IPS-18a (cell line): ENCODE measurements around the gene SH3GLB1.

Source experiments
- H3K27ac ChIP-seq: one replicate; pipeline ENCODE4 v1.5.1; 2013; ENCODE audit warnings: low read length
- H3K27me3 ChIP-seq: one replicate; pipeline ENCODE4 v1.6.1; 2013; ENCODE audit warnings: mild to moderate bottlenecking, low read length; ENCODE audit not compliant: control insufficient read depth, insufficient read depth
- H3K36me3 ChIP-seq: one replicate; pipeline ENCODE4 v1.6.1; 2013; ENCODE audit warnings: low read depth, low read length; ENCODE audit not compliant: control insufficient read depth
- H3K4me1 ChIP-seq: one replicate; pipeline ENCODE4 v1.6.1; 2013; ENCODE audit warnings: low read depth, low read length; ENCODE audit not compliant: control insufficient read depth
- H3K4me3 ChIP-seq: one replicate; pipeline ENCODE4 v1.5.1; 2013; ENCODE audit warnings: low read length
- H3K9ac ChIP-seq: one replicate; pipeline ENCODE4 v1.6.1; 2013; ENCODE audit warnings: mild to moderate bottlenecking, low read length, moderate library complexity
- H3K9me3 ChIP-seq: one replicate; pipeline ENCODE4 v1.6.1; 2013; ENCODE audit warnings: low read depth, low read length; ENCODE audit not compliant: control insufficient read depth

Gene SH3GLB1

DNA sequence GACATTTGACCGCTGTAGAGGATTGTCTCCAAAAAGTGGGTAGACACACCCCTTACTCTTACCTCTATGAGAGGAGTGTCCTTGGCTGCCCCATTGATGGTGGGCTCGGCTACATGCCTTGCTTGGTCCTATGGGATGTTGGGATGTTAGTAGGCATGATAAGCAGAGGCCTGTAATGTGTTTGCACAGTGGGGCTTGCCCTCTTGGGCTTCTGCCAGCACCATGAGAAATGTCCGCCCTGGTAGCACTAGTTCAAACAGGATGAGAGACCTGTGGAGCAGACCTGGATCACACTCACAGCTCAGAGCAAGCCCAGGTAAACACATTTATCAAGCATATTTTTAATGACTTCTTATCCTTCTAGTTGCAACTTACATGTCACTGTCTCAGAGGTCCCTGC, 54.2 kb downstream of the SH3GLB1 start:
- H3K27ac ChIP-seq = no peak overlapping the region
- H3K27me3 ChIP-seq = no peaks in the 10 kb centered on the region
- no peaks in the 10 kb centered on the region for H3K9me3 ChIP-seq
- H3K4me1 ChIP-seq = no peaks in the 10 kb centered on the region
- H3K36me3 ChIP-seq = no peaks in the 10 kb centered on the region
- no peak overlapping the region for H3K4me3 ChIP-seq
- no peak overlapping the region for H3K9ac ChIP-seq

DNA sequence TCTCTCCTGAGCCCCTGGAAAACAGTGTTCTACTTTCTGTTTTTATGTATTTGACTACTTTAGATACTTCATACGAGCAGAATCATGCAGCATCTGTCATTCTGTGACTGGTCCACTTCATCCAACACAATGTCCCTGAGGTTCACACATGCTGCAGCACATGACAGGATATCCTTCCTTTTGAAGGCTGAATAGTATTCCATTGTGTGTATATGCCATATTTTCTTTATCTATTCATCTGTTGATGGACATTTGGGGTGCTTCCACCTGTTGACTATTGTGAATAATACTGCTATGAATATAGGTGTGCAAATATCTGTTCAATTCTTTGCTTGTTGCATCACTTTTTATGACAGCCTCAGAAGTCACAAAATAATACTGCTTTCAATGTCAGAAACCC, 55.8 kb downstream of the SH3GLB1 start:
- H3K9me3 ChIP-seq = no peaks in the 10 kb centered on the region
- H3K4me1 ChIP-seq = no peaks in the 10 kb centered on the region
- H3K27me3 ChIP-seq = no peaks in the 10 kb centered on the region
- no peak overlapping the region for H3K4me3 ChIP-seq
- H3K27ac ChIP-seq = no peak overlapping the region
- no peak overlapping the region for H3K9ac ChIP-seq
- H3K36me3 ChIP-seq = no peaks in the 10 kb centered on the region

DNA sequence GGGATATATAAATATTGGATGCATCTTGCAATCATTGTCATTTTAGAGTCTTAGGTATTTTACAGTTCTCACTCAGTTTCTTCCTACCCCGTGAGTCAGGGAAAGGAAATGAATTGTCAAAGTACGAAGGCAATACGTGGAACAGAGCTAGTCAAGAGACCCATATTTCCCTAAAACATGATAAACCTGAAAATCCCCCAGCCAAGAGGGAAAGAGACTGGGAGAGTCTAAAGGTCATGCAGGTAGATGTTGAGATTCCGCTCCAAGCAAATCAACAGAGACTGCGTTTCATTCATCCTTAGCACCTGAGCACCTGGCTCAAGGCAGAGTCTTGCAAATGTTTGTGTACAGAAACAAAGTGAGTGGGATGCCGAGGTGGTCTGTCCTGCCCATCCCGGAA, 58.0 kb downstream of the SH3GLB1 start:
- Histone ChIP-seq H3K4me1 (no peaks in the 10 kb centered on the region), H3K9ac (no peak overlapping the region), H3K27ac (no peak overlapping the region), H3K4me3 (no peak overlapping the region), H3K9me3 (no peaks in the 10 kb centered on the region), H3K36me3 (no peaks in the 10 kb centered on the region), H3K27me3 (no peaks in the 10 kb centered on the region)

DNA sequence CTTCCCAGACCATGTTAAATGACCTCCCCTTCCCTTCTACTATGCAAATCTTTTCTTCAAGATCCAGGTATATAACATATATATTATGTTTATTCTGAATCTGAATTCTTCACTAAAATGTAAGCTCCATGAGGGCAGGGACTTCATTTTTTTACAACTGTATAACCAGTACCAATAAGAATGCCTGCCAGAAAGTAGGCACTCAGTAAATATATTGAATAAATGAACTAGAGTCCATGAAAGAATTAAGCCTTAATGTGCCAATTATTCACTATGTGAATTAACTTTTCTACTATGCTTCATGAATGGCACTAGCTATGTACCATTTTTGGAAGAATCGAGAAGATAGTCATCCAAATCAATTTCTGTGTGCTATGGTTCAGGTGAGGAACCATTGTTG, 60.1 kb downstream of the SH3GLB1 start:
- Histone ChIP-seq H3K27me3 (no peaks in the 10 kb centered on the region), H3K27ac (no peak overlapping the region), H3K36me3 (no peaks in the 10 kb centered on the region), H3K4me3 (no peak overlapping the region), H3K9me3 (no peaks in the 10 kb centered on the region), H3K9ac (no peak overlapping the region), H3K4me1 (no peaks in the 10 kb centered on the region)

DNA sequence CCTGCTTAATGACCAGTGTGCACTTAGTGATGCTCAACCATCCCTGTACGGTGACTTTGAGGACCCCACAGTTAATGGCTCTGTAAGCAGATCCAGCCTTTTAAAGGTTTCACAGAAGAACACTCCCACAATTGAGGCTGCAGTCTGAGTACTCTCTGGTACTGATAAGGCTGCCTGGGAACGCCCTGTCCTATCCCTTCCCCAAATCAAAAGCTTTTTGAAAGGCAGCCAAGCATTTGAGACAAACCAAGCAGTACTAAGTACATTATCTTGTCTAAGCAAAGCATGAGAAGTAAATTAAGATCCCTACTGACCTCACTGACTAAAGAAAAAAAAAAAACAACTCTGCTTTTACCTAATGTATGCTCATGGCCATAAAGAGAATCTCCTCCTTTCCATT, 60.7 kb downstream of the SH3GLB1 start:
- H3K27me3 ChIP-seq = no peaks in the 10 kb centered on the region
- H3K4me1 ChIP-seq = no peaks in the 10 kb centered on the region
- no peak overlapping the region for H3K9ac ChIP-seq
- H3K36me3 ChIP-seq = no peaks in the 10 kb centered on the region
- no peaks in the 10 kb centered on the region for H3K9me3 ChIP-seq
- H3K4me3 ChIP-seq = no peak overlapping the region
- no peak overlapping the region for H3K27ac ChIP-seq

DNA sequence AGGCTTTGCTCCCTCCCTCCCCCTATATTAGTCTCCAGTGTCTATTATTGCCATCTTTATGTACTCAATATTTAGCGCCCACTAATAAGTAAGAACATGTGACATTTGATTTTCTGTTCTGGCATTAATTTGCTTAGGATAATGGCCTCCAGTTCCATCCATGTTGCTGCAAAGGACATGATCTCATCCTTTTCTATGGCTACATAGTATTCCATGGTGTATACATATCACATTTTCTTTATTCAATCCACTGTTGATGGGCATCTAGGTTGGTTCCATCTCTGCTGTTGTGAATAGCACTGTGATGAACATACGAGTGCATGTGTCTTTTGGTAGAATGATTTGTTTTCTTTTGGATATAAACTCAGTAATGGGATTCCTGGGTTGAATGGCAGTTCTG, 61.3 kb downstream of the SH3GLB1 start:
- Histone ChIP-seq H3K9me3 (no peaks in the 10 kb centered on the region), H3K27me3 (no peaks in the 10 kb centered on the region), H3K36me3 (no peaks in the 10 kb centered on the region), H3K4me3 (no peak overlapping the region), H3K4me1 (no peaks in the 10 kb centered on the region), H3K27ac (no peak overlapping the region), H3K9ac (no peak overlapping the region)

DNA sequence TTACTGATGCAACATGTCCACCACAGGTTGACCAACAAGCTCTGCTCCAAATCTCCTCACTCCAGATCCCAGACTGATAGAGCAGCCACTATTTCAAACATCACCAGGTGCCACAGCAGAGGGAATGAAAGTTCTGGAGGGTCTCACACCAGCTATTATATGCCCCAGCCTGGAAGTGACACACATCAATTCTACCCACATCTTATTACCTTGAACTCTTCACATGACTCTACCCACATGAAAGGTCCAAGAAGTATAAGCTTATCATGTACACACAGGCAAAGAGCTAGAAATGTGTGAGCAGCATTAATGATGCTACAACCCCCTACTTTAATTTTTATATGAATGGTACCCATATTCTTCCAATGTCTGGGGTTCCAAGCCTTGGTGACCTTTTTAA, 64.2 kb downstream of the SH3GLB1 start:
- no peaks in the 10 kb centered on the region for H3K27me3 ChIP-seq
- no peak overlapping the region for H3K4me3 ChIP-seq
- no peak overlapping the region for H3K9ac ChIP-seq
- no peak overlapping the region for H3K27ac ChIP-seq
- no peaks in the 10 kb centered on the region for H3K36me3 ChIP-seq
- no peaks in the 10 kb centered on the region for H3K9me3 ChIP-seq
- no peaks in the 10 kb centered on the region for H3K4me1 ChIP-seq

DNA sequence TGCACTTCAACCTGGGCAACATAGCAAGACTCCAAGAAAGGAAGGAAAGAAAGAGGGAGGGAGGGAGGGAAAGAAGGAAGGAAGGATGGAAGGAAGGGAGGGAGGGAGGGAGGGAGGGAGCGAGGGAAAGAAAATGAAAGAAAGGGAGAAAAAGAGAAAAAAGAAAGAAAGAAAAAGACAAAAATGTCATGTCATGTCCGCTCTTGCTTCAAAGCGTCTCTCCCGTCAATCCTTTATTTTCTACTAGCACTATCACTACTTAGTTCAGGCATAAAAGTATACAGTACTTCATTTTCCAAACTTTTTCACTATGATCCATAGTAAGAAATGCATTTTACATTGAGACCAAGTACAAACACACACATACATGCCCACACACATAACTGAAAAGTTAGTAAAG, 64.7 kb downstream of the SH3GLB1 start:
- H3K4me3 ChIP-seq = no peak overlapping the region
- no peaks in the 10 kb centered on the region for H3K27me3 ChIP-seq
- no peak overlapping the region for H3K9ac ChIP-seq
- no peak overlapping the region for H3K27ac ChIP-seq
- H3K9me3 ChIP-seq = no peaks in the 10 kb centered on the region
- no peaks in the 10 kb centered on the region for H3K36me3 ChIP-seq
- H3K4me1 ChIP-seq = peaks cover 4% of the 10 kb centered on the region

DNA sequence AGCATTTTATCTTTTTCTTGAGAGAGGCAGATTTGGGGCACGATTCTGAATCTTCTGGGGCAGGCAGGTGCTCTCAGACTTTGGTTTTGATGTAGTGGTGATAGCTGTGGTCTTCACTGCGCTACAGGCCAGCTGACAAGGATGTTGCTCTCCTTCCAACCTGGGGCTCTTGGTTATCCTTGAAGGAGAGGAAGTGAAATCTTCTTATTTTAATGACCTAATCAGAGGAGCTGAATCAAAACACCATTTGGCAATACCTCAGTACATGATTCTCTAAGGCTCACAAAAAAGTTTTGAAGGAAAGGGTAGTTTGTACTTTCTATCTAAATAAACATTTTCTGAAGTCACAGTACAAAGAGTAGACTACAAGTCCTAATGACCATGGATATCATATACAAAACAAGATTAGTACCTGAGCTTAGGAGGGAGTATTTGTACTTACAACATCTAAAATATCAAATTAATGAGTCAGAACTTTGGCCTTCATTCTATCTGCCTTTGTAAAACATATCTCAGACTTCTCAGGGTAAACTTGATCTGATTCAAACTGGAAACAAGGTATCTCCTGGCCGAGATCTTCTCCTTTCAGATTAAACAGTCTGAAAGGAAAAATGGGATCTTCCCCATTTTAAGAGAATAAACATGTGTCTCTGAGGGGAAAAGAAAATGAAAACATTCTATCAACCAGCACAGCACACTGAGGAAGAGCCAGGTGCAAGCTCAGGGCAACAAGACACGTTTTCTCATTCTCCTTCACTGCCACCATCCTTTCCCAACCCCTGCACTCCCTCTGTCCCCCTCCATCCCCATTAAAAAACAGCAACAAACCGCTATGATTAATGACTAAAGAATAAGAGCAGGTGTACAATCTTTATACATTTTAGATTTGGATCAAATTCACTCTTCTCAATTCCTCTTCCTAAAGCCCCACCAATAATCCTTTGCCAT, 69.2 kb downstream of the SH3GLB1 start:
- H3K36me3 ChIP-seq = no peaks in the 10 kb centered on the region
- no peaks in the 10 kb centered on the region for H3K9me3 ChIP-seq
- peaks cover 10% of the 10 kb centered on the region for H3K4me1 ChIP-seq
- H3K27ac ChIP-seq = no peak overlapping the region
- no peak overlapping the region for H3K4me3 ChIP-seq
- no peak overlapping the region for H3K9ac ChIP-seq
- H3K27me3 ChIP-seq = no peaks in the 10 kb centered on the region

DNA sequence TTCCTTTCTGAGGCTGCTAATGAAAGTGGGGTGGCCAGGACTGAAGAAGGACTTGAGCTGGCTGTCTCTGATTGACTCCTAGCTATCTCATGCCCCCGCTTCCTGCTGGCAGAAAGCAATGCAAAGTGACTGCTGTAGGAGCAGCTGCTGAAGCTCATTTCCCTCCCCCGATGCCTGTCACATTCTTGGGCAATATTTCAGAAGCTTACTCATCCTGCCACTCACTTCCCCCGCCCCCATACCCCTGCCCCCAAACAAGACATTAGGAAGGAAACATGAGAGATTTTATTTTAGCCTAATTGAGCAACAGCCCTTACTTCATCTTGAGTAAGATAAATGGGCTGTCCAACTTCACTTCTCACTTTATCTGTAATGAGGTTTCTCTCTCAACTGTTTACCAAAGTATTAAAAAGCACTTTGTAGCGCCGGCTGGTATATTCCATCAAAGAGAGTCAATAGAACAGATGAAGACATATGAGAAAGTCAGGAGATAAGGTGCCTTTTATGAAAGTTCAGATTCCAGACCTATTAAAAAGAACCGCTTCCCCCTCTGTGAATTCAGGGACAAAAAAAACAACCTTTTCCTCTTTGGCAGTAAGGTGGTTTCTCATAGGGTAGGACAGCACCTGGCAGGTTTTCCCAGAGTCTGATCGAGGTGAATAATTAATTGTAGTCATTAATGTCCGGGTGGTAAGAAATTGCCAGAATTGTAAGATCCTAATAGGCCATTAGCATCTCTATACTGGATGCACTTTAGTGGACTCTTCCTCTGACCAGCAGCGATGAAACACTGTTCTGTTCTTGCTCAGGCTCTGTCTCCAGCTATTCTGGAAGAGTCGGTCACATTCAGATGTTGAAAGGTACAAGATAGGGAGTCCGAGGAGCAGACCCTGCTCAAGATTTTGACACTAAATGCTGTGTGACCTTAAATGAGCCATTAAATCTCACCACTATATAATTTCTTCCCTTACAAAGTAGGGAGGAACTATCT, 70.2 kb downstream of the SH3GLB1 start:
- peaks cover 10% of the 10 kb centered on the region for H3K4me1 ChIP-seq
- no peak overlapping the region for H3K4me3 ChIP-seq
- no peak overlapping the region for H3K27ac ChIP-seq
- no peaks in the 10 kb centered on the region for H3K36me3 ChIP-seq
- H3K9me3 ChIP-seq = no peaks in the 10 kb centered on the region
- no peak overlapping the region for H3K9ac ChIP-seq
- H3K27me3 ChIP-seq = no peaks in the 10 kb centered on the region

DNA sequence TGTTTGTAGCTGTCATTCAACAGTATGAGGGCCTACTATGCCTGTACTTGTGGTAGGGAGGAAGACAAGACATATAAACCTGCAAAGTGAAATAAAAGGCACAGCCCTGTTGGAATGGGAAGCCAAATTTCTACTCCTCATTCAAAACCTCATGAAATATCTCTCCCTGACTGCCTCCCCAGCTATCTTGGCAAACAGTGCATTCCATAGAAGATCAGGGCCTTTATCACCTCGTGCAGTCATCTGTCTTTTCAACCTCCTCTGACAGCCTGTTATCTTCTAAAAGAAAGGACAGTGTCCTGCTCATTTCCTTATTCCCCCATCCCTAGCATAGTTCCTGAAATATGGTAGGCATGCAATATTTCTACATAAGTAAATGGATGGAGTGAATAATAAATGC, 71.0 kb downstream of the SH3GLB1 start:
- H3K36me3 ChIP-seq = no peaks in the 10 kb centered on the region
- no peak overlapping the region for H3K9ac ChIP-seq
- H3K4me1 ChIP-seq = peaks cover 10% of the 10 kb centered on the region
- no peaks in the 10 kb centered on the region for H3K9me3 ChIP-seq
- H3K27ac ChIP-seq = no peak overlapping the region
- H3K4me3 ChIP-seq = no peak overlapping the region
- no peaks in the 10 kb centered on the region for H3K27me3 ChIP-seq
